ENCODE measurements around the gene MTARC1.

The MTARC1 gene

GRCh38 chr1:220786337-220787068, at the start of gene MTARC1:
MTARC1 (plus strand) TSS chr1:220786913; CDS start chr1:220786945, 32 bp downstream.
- Histone ChIP-seq H3K27ac (ENCODE audit: low read length) (no peak within 1 kb of the TSS), H3K9me3 (ENCODE audit: insufficient read depth, low read depth, low read length) (no peaks in the 10 kb centered on the region), H3K4me1 (ENCODE audit: insufficient read depth, low read length) (no peaks in the 10 kb centered on the region), H3K27me3 (ENCODE audit: insufficient read depth, low read length) (peaks cover 11% of the 10 kb centered on the region; the same call in 1 of the 2 replicates), H3K36me3 (ENCODE audit: insufficient read depth, low read depth, low read length) (peaks cover 3% of the 10 kb centered on the region; the same call in 1 of the 2 replicates), H3K9ac (ENCODE audit: low read depth, low read length) (peak within 1 kb of the TSS; percentile 88), H3K4me3 (ENCODE audit: low read length) (peak within 1 kb of the TSS; percentile 87)

GRCh38 chr1:220741349-220741748, 45.4 kb upstream of the MTARC1 start:
- H3K36me3 ChIP-seq (ENCODE audit: insufficient read depth, low read depth, low read length) = no peaks in the 10 kb centered on the region
- H3K27me3 ChIP-seq (ENCODE audit: insufficient read depth, low read length) = peaks cover 10% of the 10 kb centered on the region
- H3K4me3 ChIP-seq (ENCODE audit: low read length) = no peak overlapping the region
- no peak overlapping the region for H3K9ac ChIP-seq (ENCODE audit: low read depth, low read length)
- H3K4me1 ChIP-seq (ENCODE audit: insufficient read depth, low read length) = no peaks in the 10 kb centered on the region; the same call in 1 of the 2 replicates
- H3K27ac ChIP-seq (ENCODE audit: low read length) = no peak overlapping the region
- no peaks in the 10 kb centered on the region for H3K9me3 ChIP-seq (ENCODE audit: insufficient read depth, low read depth, low read length)

- no peaks in the 10 kb centered on the region; the same call in 1 of the 2 replicates for H3K4me1 ChIP-seq (ENCODE audit: insufficient read depth, low read length)
- no peaks in the 10 kb centered on the region for H3K36me3 ChIP-seq (ENCODE audit: insufficient read depth, low read depth, low read length)
These were observed 44.9 kb upstream of the MTARC1 start for GRCh38 chr1:220741825-220742224.

GRCh38 chr1:220742520-220742919, 44.2 kb upstream of the MTARC1 start:
- H3K9me3 ChIP-seq (ENCODE audit: insufficient read depth, low read depth, low read length) = no peaks in the 10 kb centered on the region
- no peak overlapping the region for H3K4me3 ChIP-seq (ENCODE audit: low read length)
- no peaks in the 10 kb centered on the region for H3K36me3 ChIP-seq (ENCODE audit: insufficient read depth, low read depth, low read length)
- no peak overlapping the region for H3K27ac ChIP-seq (ENCODE audit: low read length)
- no peaks in the 10 kb centered on the region; the same call in 1 of the 2 replicates for H3K4me1 ChIP-seq (ENCODE audit: insufficient read depth, low read length)
- H3K27me3 ChIP-seq (ENCODE audit: insufficient read depth, low read length) = peaks cover 22% of the 10 kb centered on the region
- no peak overlapping the region for H3K9ac ChIP-seq (ENCODE audit: low read depth, low read length)

More at GRCh38 chr1:220741825-220742224, 44.9 kb upstream of the MTARC1 start:
- Histone ChIP-seq H3K4me3 (ENCODE audit: low read length) (no peak overlapping the region), H3K9ac (ENCODE audit: low read depth, low read length) (no peak overlapping the region), H3K27ac (ENCODE audit: low read length) (no peak overlapping the region), H3K9me3 (ENCODE audit: insufficient read depth, low read depth, low read length) (no peaks in the 10 kb centered on the region), H3K27me3 (ENCODE audit: insufficient read depth, low read length) (peaks cover 15% of the 10 kb centered on the region)

GRCh38 chr1:220746851-220747250, 39.9 kb upstream of the MTARC1 start:
- no peak overlapping the region for H3K27ac ChIP-seq (ENCODE audit: low read length)
- peaks cover 54% of the 10 kb centered on the region for H3K27me3 ChIP-seq (ENCODE audit: insufficient read depth, low read length)
- H3K9me3 ChIP-seq (ENCODE audit: insufficient read depth, low read depth, low read length) = no peaks in the 10 kb centered on the region
- H3K36me3 ChIP-seq (ENCODE audit: insufficient read depth, low read depth, low read length) = no peaks in the 10 kb centered on the region
- peak overlapping the region; percentile 66; the same call in 1 of the 2 replicates for H3K4me3 ChIP-seq (ENCODE audit: low read length)
- H3K9ac ChIP-seq (ENCODE audit: low read depth, low read length) = no peak overlapping the region
- peaks cover 13% of the 10 kb centered on the region; the same call in 1 of the 2 replicates for H3K4me1 ChIP-seq (ENCODE audit: insufficient read depth, low read length)

- Histone ChIP-seq H3K4me1 (ENCODE audit: insufficient read depth, low read length) (peaks cover 13% of the 10 kb centered on the region; the same call in 1 of the 2 replicates), H3K27me3 (ENCODE audit: insufficient read depth, low read length) (peaks cover 56% of the 10 kb centered on the region), H3K36me3 (ENCODE audit: insufficient read depth, low read depth, low read length) (no peaks in the 10 kb centered on the region), H3K9me3 (ENCODE audit: insufficient read depth, low read depth, low read length) (no peaks in the 10 kb centered on the region), H3K9ac (ENCODE audit: low read depth, low read length) (peak overlapping the region; percentile 27; the same call in 1 of the 2 replicates), H3K4me3 (ENCODE audit: low read length) (peak overlapping the region; percentile 66), H3K27ac (ENCODE audit: low read length) (no peak overlapping the region)
These were observed 39.1 kb upstream of the MTARC1 start for GRCh38 chr1:220747437-220748088.

GRCh38 chr1:220748089-220748934, 38.4 kb upstream of the MTARC1 start, which contains the start of gene MTARC2:
MTARC2 (plus strand) TSS chr1:220748322; CDS start chr1:220748532, 210 bp downstream.
- Histone ChIP-seq H3K4me1 (ENCODE audit: insufficient read depth, low read length) (peaks cover 13% of the 10 kb centered on the region; the same call in 1 of the 2 replicates), H3K9ac (ENCODE audit: low read depth, low read length) (peak within 1 kb of the TSS; percentile 27; the same call in 1 of the 2 replicates), H3K27ac (ENCODE audit: low read length) (no peak within 1 kb of the TSS), H3K36me3 (ENCODE audit: insufficient read depth, low read depth, low read length) (no peaks in the 10 kb centered on the region), H3K4me3 (ENCODE audit: low read length) (peak within 1 kb of the TSS; percentile 66), H3K27me3 (ENCODE audit: insufficient read depth, low read length) (peaks cover 56% of the 10 kb centered on the region), H3K9me3 (ENCODE audit: insufficient read depth, low read depth, low read length) (no peaks in the 10 kb centered on the region)

- no peaks in the 10 kb centered on the region for H3K36me3 ChIP-seq (ENCODE audit: insufficient read depth, low read depth, low read length)
- peak overlapping the region; percentile 27; the same call in 1 of the 2 replicates for H3K9ac ChIP-seq (ENCODE audit: low read depth, low read length)
- H3K27me3 ChIP-seq (ENCODE audit: insufficient read depth, low read length) = peaks cover 56% of the 10 kb centered on the region
- no peak overlapping the region for H3K27ac ChIP-seq (ENCODE audit: low read length)
- no peaks in the 10 kb centered on the region for H3K9me3 ChIP-seq (ENCODE audit: insufficient read depth, low read depth, low read length)
- peaks cover 13% of the 10 kb centered on the region; the same call in 1 of the 2 replicates for H3K4me1 ChIP-seq (ENCODE audit: insufficient read depth, low read length)
- H3K4me3 ChIP-seq (ENCODE audit: low read length) = peak overlapping the region; percentile 66
These were observed 37.8 kb upstream of the MTARC1 start for GRCh38 chr1:220748936-220749335.

- Histone ChIP-seq H3K4me1 (ENCODE audit: insufficient read depth, low read length) (peaks cover 13% of the 10 kb centered on the region; the same call in 1 of the 2 replicates), H3K27ac (ENCODE audit: low read length) (no peak overlapping the region), H3K9me3 (ENCODE audit: insufficient read depth, low read depth, low read length) (no peaks in the 10 kb centered on the region), H3K27me3 (ENCODE audit: insufficient read depth, low read length) (peaks cover 56% of the 10 kb centered on the region), H3K9ac (ENCODE audit: low read depth, low read length) (no peak overlapping the region), H3K36me3 (ENCODE audit: insufficient read depth, low read depth, low read length) (no peaks in the 10 kb centered on the region), H3K4me3 (ENCODE audit: low read length) (no peak overlapping the region; the same call in 1 of the 2 replicates)
These were observed 36.6 kb upstream of the MTARC1 start for GRCh38 chr1:220750131-220750515.

GRCh38 chr1:220751111-220751510, 35.6 kb upstream of the MTARC1 start:
- Histone ChIP-seq H3K4me1 (ENCODE audit: insufficient read depth, low read length) (peaks cover 13% of the 10 kb centered on the region; the same call in 1 of the 2 replicates), H3K27ac (ENCODE audit: low read length) (no peak overlapping the region), H3K9ac (ENCODE audit: low read depth, low read length) (no peak overlapping the region; the same call in 1 of the 2 replicates), H3K4me3 (ENCODE audit: low read length) (no peak overlapping the region; the same call in 1 of the 2 replicates), H3K36me3 (ENCODE audit: insufficient read depth, low read depth, low read length) (peaks cover 7% of the 10 kb centered on the region; the same call in 1 of the 2 replicates), H3K27me3 (ENCODE audit: insufficient read depth, low read length) (peaks cover 49% of the 10 kb centered on the region), H3K9me3 (ENCODE audit: insufficient read depth, low read depth, low read length) (no peaks in the 10 kb centered on the region)
